H1 (cell line): ENCODE measurements around the gene ERMARD. TPM values are rescaled to one million over a fixed set of nuclear protein-coding genes. Genes with fewer than 3 reads are reported as not detected.

Experiments
- BACH1 ChIP-seq: IDR thresholded peaks from 2 replicates; pipeline ENCODE4 v1.6.1; 2012; ENCODE audit warnings: low read length, improper control_type of control experiment
- POLR2AphosphoS5 ChIP-seq: IDR thresholded peaks from 2 replicates; pipeline ENCODE4 v1.6.1; 2011; ENCODE audit warnings: low read depth, low read length
- polyA plus RNA-seq, 7 experiments: library from polyadenylated mRNA; depleted of rRNA in 3 of 7; stranded (reverse) in 5 of 7; unstranded in 2 of 7; fragments of >200 nt in 5 of 7; fragments of 200-250 nt in 2 of 7; gene quantifications; 1 replicate in 5 of 7; 2 replicates in 1 of 7; 4 replicates in 1 of 7; pipeline versions ENCODE4 v1.2.1 to v1.2.3, GENCODE V29; 2011 to 2013; ENCODE audit warnings: missing spikeins in 2 of 7, mixed read lengths in 2 of 7
- total RNA-seq: library from RNA; stranded (reverse); fragmentation: NEBNext Ultra II Directional; extraction: Animal tissue kit (Norgen Biotek cat#: 25700); gene quantifications from 2 replicates; pipeline ENCODE4 v1.2.1, GENCODE V29; 2021
- TF ChIP-seq, protein P1 (sequence below): IDR thresholded peaks from 2 replicates; pipeline ENCODE4 v1.6.1; 2012; ENCODE audit warnings: low read length, inconsistent platforms

The ERMARD gene
- total and polyA plus RNA-seq, 2 of the 8 experiments (the other 6 are each of a cell fraction or from before 2014, with no cell fraction given): 12.2 to 25.6 TPM

DNA sequence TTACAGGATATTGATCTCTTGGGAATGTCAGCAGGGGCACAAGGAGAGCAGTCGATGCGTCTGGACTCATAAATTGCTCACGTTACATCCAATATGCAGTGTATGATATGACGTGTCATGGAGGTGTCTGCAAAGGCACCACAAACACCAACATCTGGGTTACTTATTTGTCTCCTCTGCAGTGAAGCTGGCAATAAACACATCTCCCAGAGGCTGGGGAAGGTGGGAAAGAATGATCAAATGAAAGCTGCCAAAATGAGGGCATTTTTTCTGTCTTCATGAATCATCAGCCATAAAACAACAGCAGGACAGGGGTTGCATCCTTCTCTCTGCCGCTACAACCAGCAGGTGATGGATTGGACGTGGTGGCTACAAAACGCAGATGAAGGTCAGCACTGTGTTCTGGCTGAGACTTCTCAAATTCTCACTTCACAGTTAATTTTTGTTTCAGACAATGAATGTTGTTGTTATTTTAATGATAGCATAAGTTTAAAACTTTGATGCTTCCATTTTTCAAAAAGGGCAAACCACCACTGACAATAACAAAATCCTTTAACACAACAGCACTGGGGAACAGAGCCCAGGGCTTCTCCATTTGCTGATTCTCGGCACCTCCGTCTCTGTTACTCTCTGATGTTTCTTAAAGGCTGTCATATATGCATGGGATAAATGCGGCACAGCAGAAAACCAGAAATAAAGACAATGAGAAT lies 47.5 kb downstream of the ERMARD start (continued):
- TF ChIP-seq BACH1 (no peak), POLR2AphosphoS5 (no peak)
- TF ChIP-seq, protein P1, sequence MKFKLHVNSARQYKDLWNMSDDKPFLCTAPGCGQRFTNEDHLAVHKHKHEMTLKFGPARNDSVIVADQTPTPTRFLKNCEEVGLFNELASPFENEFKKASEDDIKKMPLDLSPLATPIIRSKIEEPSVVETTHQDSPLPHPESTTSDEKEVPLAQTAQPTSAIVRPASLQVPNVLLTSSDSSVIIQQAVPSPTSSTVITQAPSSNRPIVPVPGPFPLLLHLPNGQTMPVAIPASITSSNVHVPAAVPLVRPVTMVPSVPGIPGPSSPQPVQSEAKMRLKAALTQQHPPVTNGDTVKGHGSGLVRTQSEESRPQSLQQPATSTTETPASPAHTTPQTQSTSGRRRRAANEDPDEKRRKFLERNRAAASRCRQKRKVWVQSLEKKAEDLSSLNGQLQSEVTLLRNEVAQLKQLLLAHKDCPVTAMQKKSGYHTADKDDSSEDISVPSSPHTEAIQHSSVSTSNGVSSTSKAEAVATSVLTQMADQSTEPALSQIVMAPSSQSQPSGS: no peak
